Adipocyte (in vitro differentiated cells): ENCODE measurements around the gene CLEC4A.
"Not testable (repeated sequence)": the region's sequence is repeated elsewhere in the genome, so short reads cannot be mapped to it uniquely, and the experiment has no call there.

Source experiments
- DNase-seq: peaks from one replicate; pipeline ENCODE4 v3.0.0-alpha.2; 2015; ENCODE audit warnings: low read depth
- H3K27me3 ChIP-seq: replicated peaks from 2 replicates; pipeline ENCODE4 v1.7.0; 2013; ENCODE audit warnings: mild to moderate bottlenecking, low read length, moderate library complexity; ENCODE audit not compliant: control insufficient read depth, insufficient read depth
- H3K36me3 ChIP-seq: 2 replicates; pipeline ENCODE4 v1.7.0; 2013; ENCODE audit warnings: low read length, mild to moderate bottlenecking, moderate library complexity; ENCODE audit not compliant: control insufficient read depth, insufficient read depth, severe bottlenecking
- H3K4me1 ChIP-seq: 2 replicates; pipeline ENCODE4 v1.7.0; 2013; ENCODE audit warnings: mild to moderate bottlenecking, low read length, moderate library complexity; ENCODE audit not compliant: control insufficient read depth, insufficient read depth
- H3K4me3 ChIP-seq: 2 replicates; pipeline ENCODE4 v1.7.0; 2013; ENCODE audit warnings: mild to moderate bottlenecking, low read length, moderate library complexity
- H3K9ac ChIP-seq: 2 replicates; pipeline ENCODE4 v1.7.0; 2013; ENCODE audit warnings: mild to moderate bottlenecking, low read length, moderate library complexity
- H3K9me3 ChIP-seq: 2 replicates; pipeline ENCODE4 v1.7.0; 2013; ENCODE audit warnings: mild to moderate bottlenecking, low read length, moderate library complexity; ENCODE audit not compliant: control insufficient read depth

The CLEC4A gene

DNA sequence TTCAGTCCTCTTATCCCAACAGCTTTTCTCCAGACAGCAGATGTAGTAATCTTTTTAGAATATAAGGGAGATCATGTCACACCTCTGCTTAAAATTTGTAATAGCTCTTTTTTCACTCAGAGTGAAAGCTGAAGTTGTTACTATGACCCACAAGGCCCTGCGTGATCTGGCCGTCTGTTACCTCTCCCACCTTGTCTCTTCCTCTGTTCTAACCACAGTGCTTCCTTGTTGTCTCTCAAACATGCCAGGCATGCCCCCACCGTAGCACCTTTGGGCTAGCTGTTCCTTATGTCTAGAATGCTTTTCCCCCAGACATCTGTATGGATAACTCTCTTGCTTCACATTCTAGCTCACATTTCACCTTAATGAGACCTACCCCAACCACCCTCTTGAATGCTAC is 34.8 kb upstream of the CLEC4A start:
- H3K4me3 ChIP-seq, result no peak overlapping the region
- no peaks in the 10 kb centered on the region for H3K27me3 ChIP-seq
- DNase-seq, result no peak
- no peak overlapping the region for H3K9ac ChIP-seq
- peaks cover 41% of the 10 kb centered on the region for H3K36me3 ChIP-seq
- H3K4me1 ChIP-seq, result peaks cover 2% of the 10 kb centered on the region
- no peaks in the 10 kb centered on the region for H3K9me3 ChIP-seq

DNA sequence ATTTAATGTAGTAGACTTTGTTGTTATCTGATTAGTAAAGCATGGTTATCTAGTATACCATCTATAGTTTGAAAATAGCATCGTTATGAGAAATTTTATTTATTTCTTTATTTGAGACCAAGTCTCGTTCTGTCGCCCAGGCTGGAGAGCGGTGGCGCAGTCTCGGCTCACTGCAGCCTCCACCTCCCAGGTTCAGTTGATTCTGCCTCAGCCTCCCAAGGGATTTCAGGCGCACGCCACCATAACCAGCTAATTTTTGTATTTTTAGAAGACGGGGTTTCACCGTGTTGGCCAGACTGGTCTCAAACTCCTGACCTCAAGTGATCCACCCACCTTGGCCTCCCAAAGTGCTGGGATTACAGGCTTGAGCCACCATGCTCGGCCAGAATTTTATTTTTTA is 34.1 kb upstream of the CLEC4A start:
- not testable (repeated sequence) for H3K9me3 ChIP-seq, DNase-seq, H3K27me3 ChIP-seq, H3K9ac ChIP-seq, H3K4me3 ChIP-seq, H3K4me1 ChIP-seq
- H3K36me3 ChIP-seq, result peaks cover 48% of the 10 kb centered on the region

GRCh38 chr12:8089716-8090115 is 33.7 kb upstream of the CLEC4A start:
- H3K9ac ChIP-seq, result no peak overlapping the region
- no peak overlapping the region for H3K4me3 ChIP-seq
- no peaks in the 10 kb centered on the region for H3K4me1 ChIP-seq
- DNase-seq, result no peak
- no peaks in the 10 kb centered on the region for H3K9me3 ChIP-seq
- peaks cover 52% of the 10 kb centered on the region for H3K36me3 ChIP-seq
- H3K27me3 ChIP-seq, result no peaks in the 10 kb centered on the region

- H3K36me3 ChIP-seq, result peaks cover 83% of the 10 kb centered on the region
- DNase-seq, result no peak
- no peaks in the 10 kb centered on the region for H3K9me3 ChIP-seq
- no peak overlapping the region for H3K4me3 ChIP-seq
- no peak overlapping the region for H3K9ac ChIP-seq
- no peaks in the 10 kb centered on the region for H3K27me3 ChIP-seq
- peaks cover 15% of the 10 kb centered on the region for H3K4me1 ChIP-seq
Observed at GRCh38 chr12:8093291-8093690, 30.1 kb upstream of the CLEC4A start.

DNA sequence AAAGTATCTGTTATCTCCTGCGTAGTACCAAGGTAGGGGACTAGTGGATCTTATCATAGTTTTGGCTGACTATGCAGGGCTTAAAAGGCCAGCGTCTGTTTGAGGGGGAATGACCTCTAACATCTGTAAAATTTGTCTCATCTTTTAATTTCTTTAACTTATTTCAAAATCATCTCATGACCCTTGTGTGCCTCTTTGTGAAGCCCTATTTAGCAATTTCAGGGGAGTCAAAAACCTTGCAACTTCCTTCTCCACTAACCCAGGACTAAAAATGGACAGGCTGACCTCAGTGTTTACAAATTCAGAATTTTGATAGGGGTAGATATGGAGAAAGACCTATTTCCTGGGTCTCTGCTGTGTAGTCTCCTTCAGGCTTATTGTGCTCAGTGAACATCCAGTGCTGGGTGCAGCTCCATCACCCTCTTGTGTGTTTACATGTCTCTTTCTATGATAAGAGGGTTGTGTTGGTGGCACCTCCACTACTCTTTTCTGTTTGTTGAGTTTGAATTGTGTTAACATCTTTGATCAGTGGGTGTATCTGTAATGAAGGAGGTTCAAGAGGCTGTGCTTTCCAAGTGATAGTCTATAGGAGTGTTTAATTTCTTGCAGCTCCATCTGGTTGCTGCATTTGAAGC is 27.0 kb upstream of the CLEC4A start:
- H3K4me1 ChIP-seq, result peaks cover 15% of the 10 kb centered on the region
- H3K4me3 ChIP-seq, result no peak overlapping the region
- no peaks in the 10 kb centered on the region for H3K27me3 ChIP-seq
- DNase-seq, result no peak
- H3K9me3 ChIP-seq, result no peaks in the 10 kb centered on the region
- H3K36me3 ChIP-seq, result peaks cover 64% of the 10 kb centered on the region
- H3K9ac ChIP-seq, result no peak overlapping the region

DNA sequence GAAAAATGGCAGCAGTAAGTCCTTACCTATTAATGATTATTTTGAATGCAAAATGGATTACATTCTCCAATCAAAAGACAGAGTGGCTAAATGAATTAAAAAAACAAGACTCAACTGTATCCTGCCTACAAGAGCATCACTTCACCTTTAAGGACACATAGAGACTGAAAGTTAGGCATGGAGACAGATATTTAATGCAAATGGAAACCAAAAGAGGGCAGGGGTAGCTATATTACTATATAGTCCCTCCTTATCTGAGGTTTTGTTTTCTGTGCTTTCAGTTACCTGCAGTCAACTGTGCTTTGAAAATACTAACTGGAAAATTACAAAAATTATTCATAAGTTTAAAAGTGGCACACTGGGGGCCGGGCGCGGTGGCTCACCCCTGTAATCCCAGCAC is 24.2 kb upstream of the CLEC4A start:
- Histone ChIP-seq H3K36me3 (peaks cover 36% of the 10 kb centered on the region), H3K9ac (no peak overlapping the region), H3K27me3 (no peaks in the 10 kb centered on the region), H3K4me1 (peaks cover 15% of the 10 kb centered on the region), H3K9me3 (peaks cover 3% of the 10 kb centered on the region), H3K4me3 (no peak overlapping the region)
- no peak for DNase-seq

- DNase-seq, result peak; percentile 92
- Histone ChIP-seq H3K36me3 (no peaks in the 10 kb centered on the region), H3K9me3 (peaks cover 7% of the 10 kb centered on the region), H3K4me1 (no peaks in the 10 kb centered on the region), H3K4me3 (no peak overlapping the region), H3K9ac (peak overlapping the region; percentile 59), H3K27me3 (no peaks in the 10 kb centered on the region)
Observed at GRCh38 chr12:8108808-8109398, 14.5 kb upstream of the CLEC4A start.

DNA sequence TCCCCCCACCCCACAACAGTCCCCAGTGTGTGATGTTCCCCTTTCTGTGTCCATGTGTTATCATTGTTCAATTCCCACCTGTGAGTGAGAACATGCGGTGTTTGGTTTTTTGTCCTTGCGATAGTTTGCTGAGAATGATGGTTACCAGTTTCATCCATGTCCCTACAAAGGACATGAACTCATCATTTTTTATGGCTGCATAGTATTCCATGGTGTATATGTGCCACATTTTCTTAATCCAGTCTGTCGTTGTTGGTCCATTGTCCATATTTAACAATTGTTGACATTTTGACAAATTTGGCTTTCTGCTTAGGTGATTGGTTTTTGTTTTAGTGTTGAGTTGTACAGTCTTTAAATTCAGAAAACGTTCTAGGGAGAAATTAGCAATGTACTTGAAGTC is 10.3 kb upstream of the CLEC4A start:
- not testable (repeated sequence) for H3K9ac ChIP-seq, DNase-seq, H3K36me3 ChIP-seq, H3K4me1 ChIP-seq, H3K4me3 ChIP-seq, H3K27me3 ChIP-seq, H3K9me3 ChIP-seq

GRCh38 chr12:8120072-8120713 is 3.2 kb upstream of the CLEC4A start:
- Histone ChIP-seq H3K9ac (no peak overlapping the region), H3K27me3 (no peaks in the 10 kb centered on the region), H3K36me3 (no peaks in the 10 kb centered on the region), H3K9me3 (no peaks in the 10 kb centered on the region), H3K4me3 (no peak overlapping the region), H3K4me1 (no peaks in the 10 kb centered on the region)
- no peak for DNase-seq

GRCh38 chr12:8127138-8127537 is 3.7 kb downstream of the CLEC4A start:
- H3K4me1 ChIP-seq, result no peaks in the 10 kb centered on the region
- no peaks in the 10 kb centered on the region for H3K27me3 ChIP-seq
- H3K36me3 ChIP-seq, result peaks cover 4% of the 10 kb centered on the region
- no peak overlapping the region for H3K4me3 ChIP-seq
- no peaks in the 10 kb centered on the region for H3K9me3 ChIP-seq
- no peak for DNase-seq
- H3K9ac ChIP-seq, result no peak overlapping the region

DNA sequence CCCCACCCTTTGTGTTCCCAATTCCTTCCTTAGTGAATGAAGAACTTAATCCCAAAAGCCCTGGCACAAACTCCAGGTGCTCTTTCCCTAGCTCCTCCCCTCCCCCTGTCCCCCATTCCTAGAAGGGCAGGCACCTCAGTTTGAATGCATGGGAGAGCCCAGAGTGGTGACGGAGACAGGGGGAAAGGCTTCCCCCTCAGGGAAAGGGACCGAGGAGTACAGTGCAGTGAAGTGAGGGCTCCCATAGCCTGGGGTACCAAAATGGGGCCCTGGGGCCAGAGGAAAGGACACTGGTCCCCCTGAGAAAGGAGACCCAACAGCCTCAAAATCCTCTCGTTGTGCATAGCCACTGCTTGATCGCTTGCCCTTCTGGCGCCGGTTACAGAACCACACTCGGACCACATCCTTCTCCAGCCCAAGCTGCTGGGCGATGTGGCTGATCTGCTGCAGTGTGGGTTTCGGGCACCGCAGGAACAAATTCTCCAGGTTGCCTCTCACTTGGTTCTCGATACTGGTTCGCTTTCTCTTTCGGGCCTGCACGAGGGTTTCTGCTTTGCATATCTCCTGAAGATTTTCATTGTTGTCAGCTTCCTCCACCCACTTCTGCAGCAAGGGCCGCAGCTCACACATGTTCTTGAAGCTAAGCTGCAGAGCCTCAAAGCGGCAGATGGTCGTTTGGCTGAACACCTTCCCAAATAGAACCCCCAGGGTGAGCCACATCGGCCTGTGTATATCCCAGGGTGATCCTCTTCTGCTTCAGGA is 10.4 kb downstream of the CLEC4A start:
- not testable (repeated sequence) for H3K27me3 ChIP-seq, H3K9me3 ChIP-seq, H3K9ac ChIP-seq, H3K4me1 ChIP-seq, H3K4me3 ChIP-seq, DNase-seq
- peaks cover 18% of the 10 kb centered on the region for H3K36me3 ChIP-seq
